ENCODE measurements around the gene TSEN2. TPM values are rescaled to one million over a fixed set of nuclear protein-coding genes. Genes with fewer than 3 reads are reported as not detected.
A peak's percentile ranks its signal among the peaks of the same experiment; 100 is the strongest.
"Not testable (repeated sequence)": the region's sequence is repeated elsewhere in the genome, so short reads cannot be mapped to it uniquely, and the experiment has no call there.

Gene TSEN2
- total and polyA plus RNA-seq, 10 donors: 10.6 to 21.5 (median 14.4) TPM

- Histone ChIP-seq H3K27ac (no peak overlapping the region), H3K27me3 (replicated peaks in 1 of 7) (no peaks in the 10 kb centered on the region), H3K36me3 (peaks cover 0 to 79% (median 7%) of the 10 kb centered on the region in 6 donors), H3K9me3 (no peaks in the 10 kb centered on the region), H3K4me1 (no peaks in the 10 kb centered on the region), H3K4me3 (no peak overlapping the region)
- WGBS, 5 donors: 89 to 96% (median 94%) methylated on average over 1 of the region's 1 CpG
- intact Hi-C loops (cut with DNase I; ENCODE audit: low total_unique reads): no loop called here
- TF ChIP-seq CTCF (IDR thresholded peaks at IDR 0.05 in 8 of 11, conservative IDR thresholded peaks at IDR 0.05 in 3 of 11) (no peak), POLR2AphosphoS5 (IDR thresholded peaks at IDR 0.05) (no peak), POLR2A (IDR thresholded peaks at IDR 0.05) (no peak)
- DNase-seq: no peak
Measured at GRCh38 chr3:12522721-12523120, 38.4 kb downstream of the TSEN2 start.

- Histone ChIP-seq H3K36me3 (peaks cover 0 to 79% (median 33%) of the 10 kb centered on the region in 6 donors), H3K4me1 (no peaks in the 10 kb centered on the region), H3K27ac (no peak overlapping the region), H3K27me3 (replicated peaks in 1 of 7) (no peaks in the 10 kb centered on the region), H3K4me3 (no peak overlapping the region), H3K9me3 (no peaks in the 10 kb centered on the region)
- no peak for TF ChIP-seq POLR2AphosphoS5 (IDR thresholded peaks at IDR 0.05)
- WGBS, 5 donors: 91 to 98% (median 93%) methylated on average over 3 of the region's 3 CpGs
- DNase-seq: no peak
- intact Hi-C loops (cut with DNase I; ENCODE audit: low total_unique reads): no loop called here
Measured at GRCh38 chr3:12527757-12528143, 43.5 kb downstream of the TSEN2 start.

- intact Hi-C loops (cut with DNase I; ENCODE audit: low total_unique reads): no loop called here
- WGBS, 5 donors: 91 to 93% (median 92%) methylated on average over 5 of the region's 5 CpGs
- TF ChIP-seq CTCF (IDR thresholded peaks at IDR 0.05 in 8 of 11, conservative IDR thresholded peaks at IDR 0.05 in 3 of 11) (no peak), POLR2A (IDR thresholded peaks at IDR 0.05) (no peak), POLR2AphosphoS5 (IDR thresholded peaks at IDR 0.05) (no peak)
Measured at GRCh38 chr3:12532182-12532581, 47.9 kb downstream of the TSEN2 start.

GRCh38 chr3:12536423-12536822, 52.1 kb downstream of the TSEN2 start:
- H3K27ac ChIP-seq: no peak overlapping the region
- intact Hi-C loops (cut with DNase I; ENCODE audit: low total_unique reads): no loop called here
- no peaks in the 10 kb centered on the region for H3K4me1 ChIP-seq
- peaks cover 0 to 41% (median 16%) of the 10 kb centered on the region in 6 donors for H3K36me3 ChIP-seq
- H3K27me3 ChIP-seq (replicated peaks in 1 of 7): no peaks in the 10 kb centered on the region
- 92 to 98% (median 96%) methylated on average over 6 of the region's 6 CpGs for WGBS, 5 donors
- no peak overlapping the region for H3K4me3 ChIP-seq
- TF ChIP-seq POLR2A (IDR thresholded peaks at IDR 0.05) (no peak), POLR2AphosphoS5 (IDR thresholded peaks at IDR 0.05) (no peak), CTCF (IDR thresholded peaks at IDR 0.05 in 8 of 11, conservative IDR thresholded peaks at IDR 0.05 in 3 of 11) (no peak)
- no peaks in the 10 kb centered on the region for H3K9me3 ChIP-seq
- DNase-seq: no peak

More at GRCh38 chr3:12532182-12532581, 47.9 kb downstream of the TSEN2 start:
- H3K9me3 ChIP-seq: no peaks in the 10 kb centered on the region
- H3K4me1 ChIP-seq: no peaks in the 10 kb centered on the region
- peaks cover 0 to 54% (median 34%) of the 10 kb centered on the region in 6 donors for H3K36me3 ChIP-seq
- no peak overlapping the region for H3K4me3 ChIP-seq
- H3K27ac ChIP-seq: no peak overlapping the region
- DNase-seq: no peak
- no peaks in the 10 kb centered on the region for H3K27me3 ChIP-seq (replicated peaks in 1 of 7)

GRCh38 chr3:12541625-12542024, 57.3 kb downstream of the TSEN2 start:
- 67 to 86% (median 79%) methylated on average over 8 of the region's 8 CpGs for WGBS, 5 donors
- Histone ChIP-seq H3K27me3 (replicated peaks in 1 of 7) (no peaks in the 10 kb centered on the region), H3K9me3 (no peaks in the 10 kb centered on the region), H3K27ac (no peak overlapping the region), H3K36me3 (peaks cover 0 to 15% (median 3%) of the 10 kb centered on the region in 6 donors), H3K4me3 (no peak overlapping the region), H3K4me1 (no peaks in the 10 kb centered on the region)
- TF ChIP-seq POLR2AphosphoS5 (IDR thresholded peaks at IDR 0.05) (no peak), POLR2A (IDR thresholded peaks at IDR 0.05) (no peak), CTCF (IDR thresholded peaks at IDR 0.05 in 8 of 11, conservative IDR thresholded peaks at IDR 0.05 in 3 of 11) (peak in 2 of 11 experiments; percentile 12 to 21)
- intact Hi-C loops (cut with DNase I; ENCODE audit: low total_unique reads): no loop called here
- DNase-seq: no peak

GRCh38 chr3:12543497-12543896, 59.2 kb downstream of the TSEN2 start:
- DNase-seq; intact Hi-C loops (cut with DNase I; ENCODE audit: low total_unique reads); H3K9me3 ChIP-seq; H3K4me3 ChIP-seq; H3K4me1 ChIP-seq; H3K27me3 ChIP-seq (replicated peaks in 1 of 7); H3K27ac ChIP-seq: not testable (repeated sequence)
- peaks cover 0 to 15% (median 3%) of the 10 kb centered on the region in 6 donors for H3K36me3 ChIP-seq
- 91 to 98% (median 94%) methylated on average over 12 of the region's 12 CpGs for WGBS, 5 donors

All from spleen (tissue), 11 donors.